ENCODE measurements around the gene ASB5. TPM values are rescaled to one million over a fixed set of nuclear protein-coding genes. Genes with fewer than 3 reads are reported as not detected.

The ASB5 gene
- total and polyA plus RNA-seq, 7 experiments from 2014 or later = not detected

DNA sequence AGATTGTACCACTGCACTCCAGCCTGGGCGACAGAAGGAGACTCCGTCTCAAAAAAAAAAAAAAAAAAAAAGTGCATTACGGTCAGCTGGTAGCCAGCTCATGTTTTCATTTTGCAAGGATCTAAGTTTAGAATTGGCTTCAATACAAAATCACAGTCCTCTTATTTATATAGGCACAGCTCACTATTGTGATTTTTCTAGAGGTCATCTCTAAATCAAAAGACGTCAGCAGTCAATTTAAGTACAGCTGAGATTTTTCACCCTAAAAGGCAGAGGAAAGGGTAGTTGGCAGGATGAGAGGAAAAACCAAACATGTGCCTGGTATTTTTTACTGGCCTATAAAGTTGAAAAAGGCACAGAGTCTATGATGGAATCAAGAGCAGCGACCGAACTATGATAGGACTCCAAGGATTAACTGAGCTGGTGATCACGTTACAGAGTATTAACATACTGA, 30.8 kb downstream of the ASB5 start:
- Histone ChIP-seq H3K4me3 (ENCODE audit: low read length) (no peak overlapping the region), H3K27ac (ENCODE audit: low read depth, low read length) (no peak overlapping the region), H3K36me3 (ENCODE audit: control insufficient read depth in 2 of 3, insufficient read depth in 3 of 3, low read length in 3 of 3) (no peaks in the 10 kb centered on the region), H3K9me3 (ENCODE audit: control insufficient read depth in 2 of 3, low read length in 3 of 3) (no peaks in the 10 kb centered on the region), H3K4me1 (ENCODE audit: control insufficient read depth in 2 of 2, insufficient read depth in 2 of 2, low read length in 2 of 2) (no peaks in the 10 kb centered on the region), H3K27me3 (ENCODE audit: control insufficient read depth in 2 of 2, insufficient read depth in 2 of 2, low read length in 2 of 2) (no peaks in the 10 kb centered on the region)
- Mint-ChIP-seq H3K4me1 (peaks cover 0 to 2% (median 0%) of the 10 kb centered on the region in 7 donors), H3K4me3 (no peak overlapping the region), H3K36me3 (no peaks in the 10 kb centered on the region), H3K27me3 (peaks cover 0 to 15% (median 8%) of the 10 kb centered on the region in 5 donors), H3K9me3 (no peaks in the 10 kb centered on the region), H3K27ac (no peak overlapping the region)
- intact Hi-C loops (cut with micrococcal nuclease) = no loop called here
- ChIA-PET CTCF (no interaction called here), POLR2A (no interaction called here)
- ATAC-seq (no peak), DNase-seq (no peak)

- H3K36me3 ChIP-seq (ENCODE audit: control insufficient read depth in 2 of 3, insufficient read depth in 3 of 3, low read length in 3 of 3) = no peaks in the 10 kb centered on the region
- ChIA-PET POLR2A (no interaction called here), CTCF (no interaction called here)
- ATAC-seq = no peak
- peaks cover 0 to 15% (median 8%) of the 10 kb centered on the region in 5 donors for H3K27me3 Mint-ChIP-seq
- H3K4me3 ChIP-seq (ENCODE audit: low read length) = no peak overlapping the region
- no peaks in the 10 kb centered on the region for H3K9me3 ChIP-seq (ENCODE audit: control insufficient read depth in 2 of 3, low read length in 3 of 3)
- no peaks in the 10 kb centered on the region for H3K36me3 Mint-ChIP-seq
- peaks cover 0 to 2% (median 0%) of the 10 kb centered on the region in 7 donors for H3K4me1 Mint-ChIP-seq
- no peaks in the 10 kb centered on the region for H3K4me1 ChIP-seq (ENCODE audit: control insufficient read depth in 2 of 2, insufficient read depth in 2 of 2, low read length in 2 of 2)
- H3K27ac ChIP-seq (ENCODE audit: low read depth, low read length) = no peak overlapping the region
- no peaks in the 10 kb centered on the region for H3K27me3 ChIP-seq (ENCODE audit: control insufficient read depth in 2 of 2, insufficient read depth in 2 of 2, low read length in 2 of 2)
- no peak for DNase-seq
- no peak overlapping the region for H3K4me3 Mint-ChIP-seq
- intact Hi-C loops (cut with micrococcal nuclease) = no loop called here
- no peaks in the 10 kb centered on the region for H3K9me3 Mint-ChIP-seq
- no peak overlapping the region for H3K27ac Mint-ChIP-seq
These were observed 32.1 kb downstream of the ASB5 start for GRCh38 chr4:176236946-176237345.

DNA sequence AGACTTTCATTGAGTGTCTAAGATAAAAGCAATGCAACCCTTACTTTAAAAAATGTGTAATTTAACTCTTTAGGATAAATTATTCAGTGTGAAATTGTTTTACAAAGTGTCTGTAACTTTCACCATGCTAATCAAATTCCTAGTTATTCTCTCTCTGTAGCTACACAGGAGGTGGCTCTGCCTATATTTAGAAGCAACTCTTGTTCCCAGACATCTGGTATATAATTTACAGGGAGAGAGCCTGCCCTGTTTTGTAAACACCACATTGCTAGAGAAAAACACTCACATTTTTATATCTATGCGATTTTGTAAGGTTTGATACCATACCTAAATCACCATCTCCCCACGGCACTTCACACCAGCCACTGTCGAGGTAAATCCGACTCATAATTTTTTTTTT, 38.2 kb downstream of the ASB5 start:
- no peak overlapping the region for H3K27ac Mint-ChIP-seq
- ATAC-seq (no peak), DNase-seq (no peak)
- H3K9me3 ChIP-seq (ENCODE audit: control insufficient read depth in 2 of 3, low read length in 3 of 3) = no peaks in the 10 kb centered on the region
- ChIA-PET CTCF (no interaction called here), POLR2A (no interaction called here)
- no peaks in the 10 kb centered on the region for H3K4me1 ChIP-seq (ENCODE audit: control insufficient read depth in 2 of 2, insufficient read depth in 2 of 2, low read length in 2 of 2)
- no peaks in the 10 kb centered on the region for H3K36me3 Mint-ChIP-seq
- H3K9me3 Mint-ChIP-seq = no peaks in the 10 kb centered on the region
- H3K4me3 Mint-ChIP-seq = no peak overlapping the region
- intact Hi-C loops (cut with micrococcal nuclease) = no loop called here
- no peak overlapping the region for H3K27ac ChIP-seq (ENCODE audit: low read depth, low read length)
- no peaks in the 10 kb centered on the region for H3K27me3 ChIP-seq (ENCODE audit: control insufficient read depth in 2 of 2, insufficient read depth in 2 of 2, low read length in 2 of 2)
- H3K36me3 ChIP-seq (ENCODE audit: control insufficient read depth in 2 of 3, insufficient read depth in 3 of 3, low read length in 3 of 3) = no peaks in the 10 kb centered on the region
- H3K27me3 Mint-ChIP-seq = peaks cover 0 to 27% (median 7%) of the 10 kb centered on the region in 5 donors
- H3K4me1 Mint-ChIP-seq = peaks cover 0 to 2% (median 0%) of the 10 kb centered on the region in 7 donors
- H3K4me3 ChIP-seq (ENCODE audit: low read length) = no peak overlapping the region

DNA sequence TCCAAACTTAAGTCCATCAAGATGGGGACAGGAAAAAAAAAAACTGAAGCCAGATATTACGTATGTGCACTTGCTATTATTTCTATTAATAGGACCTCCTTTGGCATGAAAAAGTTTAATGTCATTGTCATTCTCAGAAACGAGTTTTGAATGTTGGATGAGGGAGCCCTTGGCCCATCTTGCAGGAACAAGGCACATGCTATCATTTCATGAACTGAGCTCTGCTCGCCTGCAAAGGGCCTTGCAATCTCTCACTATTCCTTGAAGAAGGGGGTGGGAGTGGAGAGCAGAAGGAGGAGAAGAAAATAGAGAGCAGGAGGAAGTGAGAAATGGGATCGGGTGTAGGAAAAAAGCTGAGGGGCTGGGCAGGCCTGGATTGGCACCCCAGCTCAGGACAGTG, 39.4 kb downstream of the ASB5 start:
- Mint-ChIP-seq H3K36me3 (no peaks in the 10 kb centered on the region), H3K27me3 (peaks cover 0 to 26% (median 7%) of the 10 kb centered on the region in 5 donors), H3K4me3 (no peak overlapping the region), H3K27ac (no peak overlapping the region), H3K9me3 (no peaks in the 10 kb centered on the region), H3K4me1 (peaks cover 0 to 2% (median 0%) of the 10 kb centered on the region in 7 donors)
- H3K4me3 ChIP-seq (ENCODE audit: low read length) = no peak overlapping the region
- H3K9me3 ChIP-seq (ENCODE audit: control insufficient read depth in 2 of 3, low read length in 3 of 3) = no peaks in the 10 kb centered on the region
- CTCF ChIA-PET = no interaction called here
- H3K36me3 ChIP-seq (ENCODE audit: control insufficient read depth in 2 of 3, insufficient read depth in 3 of 3, low read length in 3 of 3) = no peaks in the 10 kb centered on the region
- POLR2A ChIA-PET = no interaction called here
- DNase-seq = no peak
- H3K4me1 ChIP-seq (ENCODE audit: control insufficient read depth in 2 of 2, insufficient read depth in 2 of 2, low read length in 2 of 2) = no peaks in the 10 kb centered on the region
- H3K27me3 ChIP-seq (ENCODE audit: control insufficient read depth in 2 of 2, insufficient read depth in 2 of 2, low read length in 2 of 2) = no peaks in the 10 kb centered on the region
- H3K27ac ChIP-seq (ENCODE audit: low read depth, low read length) = no peak overlapping the region
- intact Hi-C loops (cut with micrococcal nuclease) = no loop called here
- ATAC-seq = no peak

DNA sequence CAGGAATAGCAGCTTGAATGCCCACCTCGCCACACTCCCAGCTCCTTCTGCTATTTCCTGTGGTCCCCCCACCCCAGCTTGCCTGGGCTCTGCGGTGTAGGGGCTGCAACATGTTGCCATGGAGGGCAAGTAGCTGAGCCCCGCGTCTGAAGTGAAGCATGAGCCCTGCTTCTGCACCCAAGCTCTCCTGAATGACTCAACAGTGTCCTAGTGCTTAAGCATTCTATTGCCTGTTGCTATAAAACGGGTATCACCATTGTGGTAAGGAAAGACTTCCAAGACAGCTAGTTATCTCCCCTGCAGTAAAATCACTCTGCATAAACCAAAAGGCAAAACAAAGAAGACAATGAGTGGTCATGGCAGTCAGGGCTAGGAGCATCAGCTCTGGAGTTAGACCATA, 42.3 kb downstream of the ASB5 start:
- intact Hi-C loops (cut with micrococcal nuclease) = no loop called here
- CTCF ChIA-PET = interaction anchor here (1.0 kb wide), 1 partner anchor 13 kb away, joined by 3 read pairs; no protein-coding TSS in a partner anchor

GRCh38 chr4:176223561-176223960, 45.5 kb downstream of the ASB5 start:
- DNase-seq = no peak
- Mint-ChIP-seq H3K9me3 (no peaks in the 10 kb centered on the region), H3K4me3 (no peak overlapping the region), H3K4me1 (no peaks in the 10 kb centered on the region), H3K27me3 (peaks cover 0 to 14% (median 4%) of the 10 kb centered on the region in 5 donors), H3K27ac (no peak overlapping the region), H3K36me3 (no peaks in the 10 kb centered on the region)
- no peak for ATAC-seq
- CTCF ChIA-PET = no interaction called here
- H3K4me1 ChIP-seq (ENCODE audit: control insufficient read depth in 2 of 2, insufficient read depth in 2 of 2, low read length in 2 of 2) = no peaks in the 10 kb centered on the region
- H3K4me3 ChIP-seq (ENCODE audit: low read length) = no peak overlapping the region
- intact Hi-C loops (cut with micrococcal nuclease) = no loop called here
- no peaks in the 10 kb centered on the region for H3K36me3 ChIP-seq (ENCODE audit: control insufficient read depth in 2 of 3, insufficient read depth in 3 of 3, low read length in 3 of 3)
- H3K27me3 ChIP-seq (ENCODE audit: control insufficient read depth in 2 of 2, insufficient read depth in 2 of 2, low read length in 2 of 2) = no peaks in the 10 kb centered on the region
- no peaks in the 10 kb centered on the region for H3K9me3 ChIP-seq (ENCODE audit: control insufficient read depth in 2 of 3, low read length in 3 of 3)
- no peak overlapping the region for H3K27ac ChIP-seq (ENCODE audit: low read depth, low read length)
- POLR2A ChIA-PET = no interaction called here

More for the DNA sequence above, 42.3 kb downstream of the ASB5 start:
- no peak overlapping the region for H3K27ac ChIP-seq (ENCODE audit: low read depth, low read length)
- Mint-ChIP-seq H3K36me3 (no peaks in the 10 kb centered on the region), H3K4me1 (no peaks in the 10 kb centered on the region), H3K9me3 (no peaks in the 10 kb centered on the region), H3K4me3 (no peak overlapping the region), H3K27ac (no peak overlapping the region), H3K27me3 (peaks cover 0 to 22% (median 7%) of the 10 kb centered on the region in 5 donors)
- H3K4me3 ChIP-seq (ENCODE audit: low read length) = no peak overlapping the region
- no peak for DNase-seq
- H3K9me3 ChIP-seq (ENCODE audit: control insufficient read depth in 2 of 3, low read length in 3 of 3) = no peaks in the 10 kb centered on the region
- no peaks in the 10 kb centered on the region for H3K27me3 ChIP-seq (ENCODE audit: control insufficient read depth in 2 of 2, insufficient read depth in 2 of 2, low read length in 2 of 2)
- POLR2A ChIA-PET = no interaction called here
- H3K4me1 ChIP-seq (ENCODE audit: control insufficient read depth in 2 of 2, insufficient read depth in 2 of 2, low read length in 2 of 2) = no peaks in the 10 kb centered on the region
- ATAC-seq = no peak
- H3K36me3 ChIP-seq (ENCODE audit: control insufficient read depth in 2 of 3, insufficient read depth in 3 of 3, low read length in 3 of 3) = no peaks in the 10 kb centered on the region

DNA sequence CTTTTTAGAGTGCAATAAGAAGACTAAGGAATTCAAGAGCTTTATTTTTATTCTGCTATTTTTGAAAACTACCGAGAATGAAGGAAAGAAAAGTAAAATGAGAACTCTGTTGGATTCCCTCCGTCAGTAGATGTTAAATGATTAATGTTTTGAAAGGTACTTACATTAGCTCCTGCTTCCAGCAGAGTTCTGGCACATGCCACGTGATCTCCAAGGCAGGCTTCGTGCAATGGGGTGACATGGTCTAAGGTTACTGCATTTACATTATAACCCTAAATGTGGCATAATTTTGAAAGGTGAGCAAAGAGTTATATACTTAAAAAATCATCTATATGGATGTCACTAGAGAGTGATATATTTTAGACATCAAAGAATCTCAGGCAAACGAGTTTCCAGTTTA, 46.9 kb downstream of the ASB5 start:
- Histone ChIP-seq H3K4me3 (ENCODE audit: low read length) (no peak overlapping the region), H3K36me3 (ENCODE audit: control insufficient read depth in 2 of 3, insufficient read depth in 3 of 3, low read length in 3 of 3) (no peaks in the 10 kb centered on the region), H3K4me1 (ENCODE audit: control insufficient read depth in 2 of 2, insufficient read depth in 2 of 2, low read length in 2 of 2) (no peaks in the 10 kb centered on the region), H3K27me3 (ENCODE audit: control insufficient read depth in 2 of 2, insufficient read depth in 2 of 2, low read length in 2 of 2) (no peaks in the 10 kb centered on the region), H3K9me3 (ENCODE audit: control insufficient read depth in 2 of 3, low read length in 3 of 3) (no peaks in the 10 kb centered on the region), H3K27ac (ENCODE audit: low read depth, low read length) (no peak overlapping the region)
- Mint-ChIP-seq H3K36me3 (no peaks in the 10 kb centered on the region), H3K27me3 (peaks cover 0 to 14% (median 0%) of the 10 kb centered on the region in 5 donors), H3K4me1 (no peaks in the 10 kb centered on the region), H3K4me3 (no peak overlapping the region), H3K27ac (no peak overlapping the region), H3K9me3 (no peaks in the 10 kb centered on the region)
- CTCF ChIA-PET = interaction anchor here (0.8 kb wide), 1 partner anchor 111 kb away, joined by 3 read pairs; no protein-coding TSS in a partner anchor
- POLR2A ChIA-PET = no interaction called here
- no peak for DNase-seq
- no peak for ATAC-seq
- intact Hi-C loops (cut with micrococcal nuclease) = no loop called here
